ENCODE measurements around the gene SEZ6L. TPM values are rescaled to one million over a fixed set of nuclear protein-coding genes. Genes with fewer than 3 reads are reported as not detected.

Gene SEZ6L
- total RNA-seq, 1 experiment from 2014 or later: not detected

- TF ChIP-seq ZBTB33 (IDR thresholded peaks at IDR 0.05; ENCODE audit: extremely low read depth, insufficient replicate concordance, low read length): no peak
- no peak for TF ChIP-seq REST (IDR thresholded peaks at IDR 0.05; ENCODE audit: low read depth)
- TF ChIP-seq FOSL1 (IDR thresholded peaks at IDR 0.05; ENCODE audit: low read depth): no peak
Observed at GRCh38 chr22:26267856-26268255, 98.6 kb downstream of the SEZ6L start (continued).

GRCh38 chr22:26269572-26269971 is 100.3 kb downstream of the SEZ6L start:
- Histone ChIP-seq H3K27ac (ENCODE audit: low read depth, low read length) (no peak overlapping the region), H3K4me1 (ENCODE audit: control insufficient read depth in 1 of 2, insufficient read depth in 2 of 2, low read length in 2 of 2) (no peaks in the 10 kb centered on the region), H3K4me3 (replicated peaks in 1 of 2; ENCODE audit: low read depth in 1 of 2, low read length in 2 of 2) (no peak overlapping the region), H4K20me1 (ENCODE audit: insufficient read depth) (no peaks in the 10 kb centered on the region), H3K79me2 (ENCODE audit: insufficient read depth, low read length) (no peaks in the 10 kb centered on the region), H3K9me2 (ENCODE audit: insufficient read depth) (no peaks in the 10 kb centered on the region), H3K9me3 (ENCODE audit: control insufficient read depth in 1 of 2, insufficient read depth in 1 of 2, low read depth in 1 of 2, low read length in 2 of 2) (no peaks in the 10 kb centered on the region), H3K27me3 (ENCODE audit: insufficient read depth, low read length) (peaks cover 65% of the 10 kb centered on the region), H3K36me3 (ENCODE audit: control insufficient read depth in 1 of 2, insufficient read depth in 2 of 2, low read length in 2 of 2) (no peaks in the 10 kb centered on the region), H3K9ac (ENCODE audit: low read length) (no peak overlapping the region), H3K4me2 (ENCODE audit: low read length) (no peak overlapping the region), H2AFZ (ENCODE audit: low read depth, low read length, poor library complexity, severe bottlenecking) (no peak overlapping the region)
- TF ChIP-seq ATF3 (IDR thresholded peaks at IDR 0.05): no peak
- no peak for TF ChIP-seq RAD21 (IDR thresholded peaks at IDR 0.05; ENCODE audit: low read depth)
- no peak for TF ChIP-seq EGR1 (IDR thresholded peaks at IDR 0.05; ENCODE audit: low read depth)
- TF ChIP-seq SIN3A (IDR thresholded peaks at IDR 0.05; ENCODE audit: low read depth): no peak
- TF ChIP-seq JUND (IDR thresholded peaks at IDR 0.05): no peak
- TF ChIP-seq ELF1 (IDR thresholded peaks at IDR 0.05; ENCODE audit: borderline replicate concordance, low read depth): no peak
- no peak for TF ChIP-seq FOSL1 (IDR thresholded peaks at IDR 0.05; ENCODE audit: low read depth)
- TF ChIP-seq ZBTB33 (IDR thresholded peaks at IDR 0.05; ENCODE audit: extremely low read depth, insufficient replicate concordance, low read length): no peak
- no peak for TF ChIP-seq ZFX (IDR thresholded peaks at IDR 0.05)
- TF ChIP-seq POLR2AphosphoS5 (IDR thresholded peaks at IDR 0.05; ENCODE audit: low read depth, low read length): no peak
- no peak for TF ChIP-seq CTCF (IDR thresholded peaks at IDR 0.05 in 2 of 3, conservative IDR thresholded peaks at IDR 0.05 in 1 of 3; ENCODE audit: borderline replicate concordance in 1 of 3, insufficient read depth in 1 of 3, low read depth in 2 of 3, low read length in 2 of 3)
- TF ChIP-seq ZNF274 (IDR thresholded peaks at IDR 0.05; ENCODE audit: low read depth, low read length): no peak
- TF ChIP-seq CBX3 (IDR thresholded peaks at IDR 0.05; ENCODE audit: low read depth): no peak
- no peak for TF ChIP-seq POLR2A (IDR thresholded peaks at IDR 0.05; ENCODE audit: borderline replicate concordance, extremely low read depth, insufficient read depth, insufficient read length)
- no peak for DNase-seq (ENCODE audit: low read depth, low spot score)
- BruUV-seq (replicated peaks): no TSS peak
- ChIA-PET POLR2A (no interaction called here), RAD21 (ENCODE audit: low non-redundant PET in 1 of 2, low total read pairs in 2 of 2, uncharacterized antibody in 2 of 2, unreplicated experiment in 2 of 2) (no interaction called here), CTCF (no interaction called here)
- intact Hi-C loops (cut with micrococcal nuclease): no loop called here
- no peak for ATAC-seq

Measured in HCT116 (cell line).